HepG2 (cell line): ENCODE data around the gene TAMM41. TPM values are rescaled to one million over a fixed set of nuclear protein-coding genes. Genes with fewer than 3 reads are reported as not detected.

Experiments
- ATAC-seq: fragments of 200-7000 bp; cut with Tn5 transposase; 3 replicates; pipeline ENCODE4 v1.9.1; 2020; ENCODE audit warnings: mild to moderate bottlenecking, moderate library complexity
- BruUV-seq: library from RNA; stranded (reverse); fragments of 400-500 nt; replicated peaks from 2 replicates; lab custom pipeline; 2021; lab: Mats Ljungman, UMichigan
- CTCF ChIA-PET: fragments of 300-600 bp; formaldehyde crosslinking; extraction: SDS; loops from one replicate; lab custom pipeline; 2021; ENCODE audit warnings: low total read pairs, inconsistent platforms, low intra/inter-chr PET ratio; lab: Yijun Ruan, JAX
- POLR2A ChIA-PET: fragments of 350-600 bp; sonication (Branson Sonifier 250); formaldehyde crosslinking; loops from one replicate; lab custom pipeline; 2020; ENCODE audit warnings: antibody characterized with exemption, inconsistent platforms; lab: Yijun Ruan, JAX
- DNase-seq: peaks from one replicate; pipeline ENCODE4 v3.0.0-alpha.2; 2015; ENCODE audit warnings: low spot score
- FAIRE-seq: peaks from 3 replicates; lab custom pipeline; 2011; peaks lifted over from hg19 to GRCh38; lab: Jason Lieb, UNC
- H2AFZ ChIP-seq: one replicate; pipeline ENCODE4 v1.6.1; 2011; ENCODE audit warnings: low read length, inconsistent platforms
- H3K27ac ChIP-seq: fragments of 300-600 bp; 3 replicates; pipeline ENCODE4 v1.8.0; 2011; ENCODE audit warnings: mixed run types, mild to moderate bottlenecking, mixed read lengths, low read length, inconsistent platforms; ENCODE audit not compliant: insufficient read depth; ENCODE audit errors: extremely low read length
- H3K27me3 ChIP-seq, 2 experiments: fragments of 200-600 bp in 1 of 2; 2 replicates in 1 of 2; 3 replicates in 1 of 2; pipeline versions ENCODE4 v1.6.0 to v1.8.0; 2011; ENCODE audit warnings: low read length in 2 of 2, mild to moderate bottlenecking in 2 of 2, moderate library complexity in 2 of 2, inconsistent platforms in 1 of 2; ENCODE audit not compliant: insufficient read depth in 2 of 2, control insufficient read depth in 1 of 2
- H3K36me3 ChIP-seq, 2 experiments: fragments of 200-600 bp in 1 of 2; replicated peaks in 1 of 2; 2 replicates in 1 of 2; 3 replicates in 1 of 2; pipeline versions ENCODE4 v1.5.1 to v1.8.0; 2011; ENCODE audit warnings: low read length in 2 of 2, inconsistent platforms in 1 of 2; ENCODE audit not compliant: insufficient read depth in 2 of 2, control insufficient read depth in 1 of 2
- H3K4me1 ChIP-seq: 2 replicates; pipeline ENCODE4 v1.5.1; 2012; ENCODE audit warnings: low read length, inconsistent platforms; ENCODE audit not compliant: insufficient read depth
- H3K4me2 ChIP-seq: 2 replicates; pipeline ENCODE4 v1.6.0; 2011; ENCODE audit warnings: low read depth, low read length, inconsistent platforms
- H3K4me3 ChIP-seq, 3 experiments: fragments of 200-600 bp in 1 of 3; sonication (generic), shearing (Covaris generic) in 1 of 3; replicated peaks in 1 of 3; 2 replicates each; pipeline ENCODE4 v1.5.1; 2011 to 2016; ENCODE audit warnings: low read length in 3 of 3, inconsistent platforms in 2 of 3, low read depth in 2 of 3, mild to moderate bottlenecking in 2 of 3, control low read depth in 1 of 3, mixed read lengths in 1 of 3; ENCODE audit not compliant: insufficient read depth in 1 of 3
- H3K79me2 ChIP-seq: one replicate; pipeline ENCODE4 v1.6.1; 2011; ENCODE audit warnings: low read length, inconsistent platforms; ENCODE audit not compliant: insufficient read depth
- H3K9ac ChIP-seq: 2 replicates; pipeline ENCODE4 v1.6.0; 2011; ENCODE audit warnings: mild to moderate bottlenecking, low read depth, low read length, inconsistent platforms; ENCODE audit not compliant: insufficient read depth
- H3K9me3 ChIP-seq: 2 replicates; pipeline ENCODE4 v1.5.1; 2012; ENCODE audit warnings: mild to moderate bottlenecking, low read length
- H4K20me1 ChIP-seq: 2 replicates; pipeline ENCODE4 v1.6.0; 2011; ENCODE audit warnings: inconsistent platforms, mild to moderate bottlenecking, low read length, moderate library complexity; ENCODE audit not compliant: insufficient read depth
- CCAR2 ChIP-seq: fragments of 200-400 bp; formaldehyde crosslinking; optimal IDR thresholded peaks from 2 replicates; pipeline ENCODE3; 2018; ENCODE audit warnings: low read depth, mild to moderate bottlenecking, low read length, moderate library complexity
- CEBPG ChIP-seq: IDR thresholded peaks from 2 replicates; pipeline ENCODE4 v1.6.1; 2016
- DPF2 ChIP-seq: sonication (generic); formaldehyde crosslinking; IDR thresholded peaks from 2 replicates; pipeline ENCODE4 v1.4.0; 2020; ENCODE audit warnings: mild to moderate bottlenecking, low read depth, missing genetic modification reagents, borderline replicate concordance
- ERF ChIP-seq: IDR thresholded peaks from 2 replicates; pipeline ENCODE4 v1.6.1; 2018; ENCODE audit warnings: missing biosample characterization, missing genetic modification reagents
- HMG20A ChIP-seq: IDR thresholded peaks from 2 replicates; pipeline ENCODE4 v1.6.1; 2016; ENCODE audit warnings: borderline replicate concordance
- ISX ChIP-seq: sonication (generic); formaldehyde crosslinking; conservative IDR thresholded peaks from 2 replicates; pipeline ENCODE4 v1.5.0; 2020; ENCODE audit warnings: missing genetic modification reagents
- PRPF4 ChIP-seq: fragments of 200-400 bp; formaldehyde crosslinking; IDR thresholded peaks from 2 replicates; pipeline ENCODE4 v1.6.1; 2016; ENCODE audit warnings: low read length, low read depth; ENCODE audit not compliant: poor library complexity, severe bottlenecking
- SP1 ChIP-seq, 2 experiments: fragments of 450-650 bp in 1 of 2; sonication (generic) in 1 of 2; formaldehyde crosslinking in 1 of 2; IDR thresholded peaks; 2 replicates each; pipeline versions ENCODE4 v1.4.0 to v1.6.1; 2016 to 2020; ENCODE audit warnings: missing genetic modification reagents in 1 of 2
- TMF1 ChIP-seq: sonication (generic); formaldehyde crosslinking; IDR thresholded peaks from 2 replicates; pipeline ENCODE4 v1.8.1; 2022; ENCODE audit warnings: low read depth, missing genetic modification reagents
- ZBTB7A ChIP-seq: sonication (generic); formaldehyde crosslinking; IDR thresholded peaks from 2 replicates; pipeline ENCODE4 v1.8.0; 2022; ENCODE audit warnings: mild to moderate bottlenecking, missing genetic modification reagents
- ZNF326 ChIP-seq: sonication (generic); formaldehyde crosslinking; IDR thresholded peaks from 2 replicates; pipeline ENCODE4 v1.4.0; 2020; ENCODE audit warnings: missing genetic modification reagents, borderline replicate concordance
- ZNF350 ChIP-seq: sonication (generic); formaldehyde crosslinking; IDR thresholded peaks from 2 replicates; pipeline ENCODE4 v1.4.0; 2020; ENCODE audit warnings: mild to moderate bottlenecking, low read depth, missing genetic modification reagents, borderline replicate concordance
- ZNF446 ChIP-seq: sonication (generic); formaldehyde crosslinking; IDR thresholded peaks from 2 replicates; pipeline ENCODE4 v1.5.0; 2020; ENCODE audit warnings: mild to moderate bottlenecking, missing genetic modification reagents
- WGBS: methylation state at CpG from one replicate; pipeline ENCODE4 v1.1.6; 2017; ENCODE audit warnings: low lambda C conversion rate; 5-methylcytosine and 5-hydroxymethylcytosine counted together
- in situ Hi-C: cut with HindIII; loops from 2 replicates; pipeline ENCODE4 v1.10.0; 2017; ENCODE audit warnings: low pct_unique_long_range_greater_than_20kb; ENCODE audit not compliant: extremely low pct_ligation_motif_present
- intact Hi-C: fragments of 100-400 bp; cut with micrococcal nuclease; formaldehyde crosslinking; loops from one replicate; pipeline ENCODE4 v1.10.0; 2022; ENCODE audit not compliant: unreplicated experiment
- polyA plus RNA-seq, 8 experiments: library from polyadenylated mRNA; depleted of rRNA in 3 of 8; stranded (reverse) in 7 of 8; unstranded in 1 of 8; fragments of >200 nt; fragmentation: Illumina TruSeq in 4 of 8; extraction: Trizol in 4 of 8; gene quantifications; 2 replicates each; pipeline versions ENCODE4 v1.2.1 to v1.2.3, GENCODE V29; 2011 to 2016; ENCODE audit warnings: low read depth in 4 of 8, missing spikeins in 1 of 8, mixed read lengths in 1 of 8; ENCODE audit not compliant: insufficient read depth in 1 of 8
- total RNA-seq, 5 experiments: library from RNA; depleted of rRNA; stranded (reverse); fragments of >200 nt; fragmentation: Illumina TruSeq; extraction: Trizol; gene quantifications; 2 replicates each; pipeline ENCODE4 v1.2.3, GENCODE V29; 2016; ENCODE audit warnings: low read depth in 1 of 5
- TF ChIP-seq, protein P1 (sequence below): sonication (generic); formaldehyde crosslinking; IDR thresholded peaks from 2 replicates; pipeline ENCODE4 v1.4.0; 2020; ENCODE audit warnings: missing genetic modification reagents
- TF ChIP-seq, protein P2 (sequence below): sonication (generic); formaldehyde crosslinking; IDR thresholded peaks from 2 replicates; pipeline ENCODE4 v1.4.0; 2020; ENCODE audit warnings: missing genetic modification reagents
- TF ChIP-seq, protein P3 (sequence below): sonication (generic); formaldehyde crosslinking; IDR thresholded peaks from 2 replicates; pipeline ENCODE4 v1.5.0; 2020; ENCODE audit warnings: missing genetic modification reagents, mild to moderate bottlenecking, borderline replicate concordance
- TF ChIP-seq, protein P4 (sequence below): sonication (generic); formaldehyde crosslinking; IDR thresholded peaks from 2 replicates; pipeline ENCODE4 v1.5.1; 2020; ENCODE audit warnings: mild to moderate bottlenecking, missing genetic modification reagents, moderate library complexity

The TAMM41 gene
- total and polyA plus RNA-seq, 2 of the 13 experiments (the other 11 are each of a cell fraction or from before 2014, with no cell fraction given) = 9.9 to 12.2 TPM

DNA sequence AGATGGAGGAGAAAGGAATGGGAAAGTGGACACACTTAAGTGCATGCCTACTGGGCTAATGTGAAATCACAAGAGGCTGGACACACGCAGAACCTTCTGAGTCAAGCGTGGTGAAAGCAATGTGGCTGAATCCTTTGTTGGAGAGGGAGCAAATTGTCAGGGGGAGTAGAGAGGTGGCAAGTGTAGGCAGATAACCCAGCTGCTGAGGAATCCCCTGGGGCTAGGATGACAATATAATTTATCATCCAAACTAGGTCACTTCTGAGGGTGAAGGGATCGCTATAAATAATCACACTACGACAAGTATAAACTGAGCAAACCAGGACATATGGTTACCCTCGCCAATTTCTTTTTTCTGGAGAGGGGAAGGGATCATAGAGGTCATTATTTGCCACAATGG lies 28.7 kb downstream of the TAMM41 start (continued):
- TF ChIP-seq ZNF350 (CRISPR knock-in tag) = no peak
- no peak for TF ChIP-seq CEBPG (CRISPR knock-in tag)
- TF ChIP-seq, protein P1, sequence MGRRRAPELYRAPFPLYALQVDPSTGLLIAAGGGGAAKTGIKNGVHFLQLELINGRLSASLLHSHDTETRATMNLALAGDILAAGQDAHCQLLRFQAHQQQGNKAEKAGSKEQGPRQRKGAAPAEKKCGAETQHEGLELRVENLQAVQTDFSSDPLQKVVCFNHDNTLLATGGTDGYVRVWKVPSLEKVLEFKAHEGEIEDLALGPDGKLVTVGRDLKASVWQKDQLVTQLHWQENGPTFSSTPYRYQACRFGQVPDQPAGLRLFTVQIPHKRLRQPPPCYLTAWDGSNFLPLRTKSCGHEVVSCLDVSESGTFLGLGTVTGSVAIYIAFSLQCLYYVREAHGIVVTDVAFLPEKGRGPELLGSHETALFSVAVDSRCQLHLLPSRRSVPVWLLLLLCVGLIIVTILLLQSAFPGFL (CRISPR knock-in tag) = no peak
- TF ChIP-seq CCAR2 = no peak
- no peak for TF ChIP-seq ZNF326 (CRISPR knock-in tag)
- no peak for TF ChIP-seq HMG20A (CRISPR knock-in tag)
- no peak for TF ChIP-seq PRPF4

DNA sequence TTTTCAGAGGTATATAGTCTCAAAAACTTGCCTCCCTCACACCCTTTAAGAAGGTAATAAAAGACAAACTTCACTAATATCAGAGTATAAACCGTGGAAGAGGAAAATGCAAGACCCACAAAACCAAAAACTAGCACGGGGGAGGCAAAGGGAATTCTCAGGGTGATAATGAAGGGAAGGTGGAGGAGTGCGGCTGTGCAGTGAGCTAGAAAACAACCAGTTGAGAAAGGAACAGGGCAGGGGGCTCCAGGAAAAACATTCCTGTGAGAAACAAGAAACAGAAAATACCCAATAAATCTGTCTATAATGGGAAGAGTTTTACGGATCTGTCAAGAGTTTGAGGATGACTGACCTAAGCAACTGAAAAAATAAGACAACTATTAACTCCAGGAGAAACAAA lies 31.6 kb downstream of the TAMM41 start:
- CTCF ChIA-PET = no interaction called here
- intact Hi-C loops = loop anchor here (5.0 kb wide), 1 partner anchor 93 kb away; no protein-coding TSS in a partner anchor
- H3K4me3 ChIP-seq = no peak overlapping the region
- H3K36me3 ChIP-seq = peaks cover 5 to 43% of the 10 kb centered on the region in 2 experiments
- FAIRE-seq = no peak
- no TSS peak for BruUV-seq
- H4K20me1 ChIP-seq = no peaks in the 10 kb centered on the region
- H3K4me1 ChIP-seq = no peaks in the 10 kb centered on the region
- no peak overlapping the region for H2AFZ ChIP-seq
- H3K27ac ChIP-seq = no peak overlapping the region
- 95% methylated on average over 4 of the region's 4 CpGs for WGBS
- H3K9ac ChIP-seq = no peak overlapping the region
- H3K79me2 ChIP-seq = no peaks in the 10 kb centered on the region
- H3K27me3 ChIP-seq = no peaks in the 10 kb centered on the region
- H3K4me2 ChIP-seq = no peak overlapping the region
- in situ Hi-C loops = no loop called here
- H3K9me3 ChIP-seq = no peaks in the 10 kb centered on the region
- DNase-seq = no peak
- no peak for ATAC-seq
- POLR2A ChIA-PET = no interaction called here
- TF ChIP-seq ZBTB7A (CRISPR knock-in tag) (no peak), ERF (CRISPR knock-in tag) (no peak), SP1 (IDR thresholded peaks at IDR 0.05) (no peak), SP1 (CRISPR knock-in tag; IDR thresholded peaks at IDR 0.05) (no peak), ISX (CRISPR knock-in tag) (no peak), TMF1 (CRISPR knock-in tag) (no peak), ZNF446 (CRISPR knock-in tag) (no peak), DPF2 (CRISPR knock-in tag) (no peak)
- TF ChIP-seq, protein P2, sequence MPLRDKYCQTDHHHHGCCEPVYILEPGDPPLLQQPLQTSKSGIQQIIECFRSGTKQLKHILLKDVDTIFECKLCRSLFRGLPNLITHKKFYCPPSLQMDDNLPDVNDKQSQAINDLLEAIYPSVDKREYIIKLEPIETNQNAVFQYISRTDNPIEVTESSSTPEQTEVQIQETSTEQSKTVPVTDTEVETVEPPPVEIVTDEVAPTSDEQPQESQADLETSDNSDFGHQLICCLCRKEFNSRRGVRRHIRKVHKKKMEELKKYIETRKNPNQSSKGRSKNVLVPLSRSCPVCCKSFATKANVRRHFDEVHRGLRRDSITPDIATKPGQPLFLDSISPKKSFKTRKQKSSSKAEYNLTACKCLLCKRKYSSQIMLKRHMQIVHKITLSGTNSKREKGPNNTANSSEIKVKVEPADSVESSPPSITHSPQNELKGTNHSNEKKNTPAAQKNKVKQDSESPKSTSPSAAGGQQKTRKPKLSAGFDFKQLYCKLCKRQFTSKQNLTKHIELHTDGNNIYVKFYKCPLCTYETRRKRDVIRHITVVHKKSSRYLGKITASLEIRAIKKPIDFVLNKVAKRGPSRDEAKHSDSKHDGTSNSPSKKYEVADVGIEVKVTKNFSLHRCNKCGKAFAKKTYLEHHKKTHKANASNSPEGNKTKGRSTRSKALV (CRISPR knock-in tag) = no peak
- TF ChIP-seq, protein P3, sequence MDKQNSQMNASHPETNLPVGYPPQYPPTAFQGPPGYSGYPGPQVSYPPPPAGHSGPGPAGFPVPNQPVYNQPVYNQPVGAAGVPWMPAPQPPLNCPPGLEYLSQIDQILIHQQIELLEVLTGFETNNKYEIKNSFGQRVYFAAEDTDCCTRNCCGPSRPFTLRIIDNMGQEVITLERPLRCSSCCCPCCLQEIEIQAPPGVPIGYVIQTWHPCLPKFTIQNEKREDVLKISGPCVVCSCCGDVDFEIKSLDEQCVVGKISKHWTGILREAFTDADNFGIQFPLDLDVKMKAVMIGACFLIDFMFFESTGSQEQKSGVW (CRISPR knock-in tag) = no peak
- TF ChIP-seq, protein P4, sequence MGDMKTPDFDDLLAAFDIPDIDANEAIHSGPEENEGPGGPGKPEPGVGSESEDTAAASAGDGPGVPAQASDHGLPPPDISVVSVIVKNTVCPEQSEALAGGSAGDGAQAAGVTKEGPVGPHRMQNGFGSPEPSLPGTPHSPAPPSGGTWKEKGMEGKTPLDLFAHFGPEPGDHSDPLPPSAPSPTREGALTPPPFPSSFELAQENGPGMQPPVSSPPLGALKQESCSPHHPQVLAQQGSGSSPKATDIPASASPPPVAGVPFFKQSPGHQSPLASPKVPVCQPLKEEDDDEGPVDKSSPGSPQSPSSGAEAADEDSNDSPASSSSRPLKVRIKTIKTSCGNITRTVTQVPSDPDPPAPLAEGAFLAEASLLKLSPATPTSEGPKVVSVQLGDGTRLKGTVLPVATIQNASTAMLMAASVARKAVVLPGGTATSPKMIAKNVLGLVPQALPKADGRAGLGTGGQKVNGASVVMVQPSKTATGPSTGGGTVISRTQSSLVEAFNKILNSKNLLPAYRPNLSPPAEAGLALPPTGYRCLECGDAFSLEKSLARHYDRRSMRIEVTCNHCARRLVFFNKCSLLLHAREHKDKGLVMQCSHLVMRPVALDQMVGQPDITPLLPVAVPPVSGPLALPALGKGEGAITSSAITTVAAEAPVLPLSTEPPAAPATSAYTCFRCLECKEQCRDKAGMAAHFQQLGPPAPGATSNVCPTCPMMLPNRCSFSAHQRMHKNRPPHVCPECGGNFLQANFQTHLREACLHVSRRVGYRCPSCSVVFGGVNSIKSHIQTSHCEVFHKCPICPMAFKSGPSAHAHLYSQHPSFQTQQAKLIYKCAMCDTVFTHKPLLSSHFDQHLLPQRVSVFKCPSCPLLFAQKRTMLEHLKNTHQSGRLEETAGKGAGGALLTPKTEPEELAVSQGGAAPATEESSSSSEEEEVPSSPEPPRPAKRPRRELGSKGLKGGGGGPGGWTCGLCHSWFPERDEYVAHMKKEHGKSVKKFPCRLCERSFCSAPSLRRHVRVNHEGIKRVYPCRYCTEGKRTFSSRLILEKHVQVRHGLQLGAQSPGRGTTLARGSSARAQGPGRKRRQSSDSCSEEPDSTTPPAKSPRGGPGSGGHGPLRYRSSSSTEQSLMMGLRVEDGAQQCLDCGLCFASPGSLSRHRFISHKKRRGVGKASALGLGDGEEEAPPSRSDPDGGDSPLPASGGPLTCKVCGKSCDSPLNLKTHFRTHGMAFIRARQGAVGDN (CRISPR knock-in tag) = no peak
